GM19351 (cell line): ENCODE measurements around the gene ZSCAN23.
"Not testable (repeated sequence)": the region's sequence is repeated elsewhere in the genome, so short reads cannot be mapped to it uniquely, and the experiment has no call there.

Experiments used
- ATAC-seq: cut with Tn5 transposase; IDR thresholded peaks from one replicate; pipeline ENCODE4 v1.9.1; 2021; ENCODE audit warnings: mild to moderate bottlenecking, moderate library complexity; ENCODE audit not compliant: unreplicated experiment

The ZSCAN23 gene

DNA sequence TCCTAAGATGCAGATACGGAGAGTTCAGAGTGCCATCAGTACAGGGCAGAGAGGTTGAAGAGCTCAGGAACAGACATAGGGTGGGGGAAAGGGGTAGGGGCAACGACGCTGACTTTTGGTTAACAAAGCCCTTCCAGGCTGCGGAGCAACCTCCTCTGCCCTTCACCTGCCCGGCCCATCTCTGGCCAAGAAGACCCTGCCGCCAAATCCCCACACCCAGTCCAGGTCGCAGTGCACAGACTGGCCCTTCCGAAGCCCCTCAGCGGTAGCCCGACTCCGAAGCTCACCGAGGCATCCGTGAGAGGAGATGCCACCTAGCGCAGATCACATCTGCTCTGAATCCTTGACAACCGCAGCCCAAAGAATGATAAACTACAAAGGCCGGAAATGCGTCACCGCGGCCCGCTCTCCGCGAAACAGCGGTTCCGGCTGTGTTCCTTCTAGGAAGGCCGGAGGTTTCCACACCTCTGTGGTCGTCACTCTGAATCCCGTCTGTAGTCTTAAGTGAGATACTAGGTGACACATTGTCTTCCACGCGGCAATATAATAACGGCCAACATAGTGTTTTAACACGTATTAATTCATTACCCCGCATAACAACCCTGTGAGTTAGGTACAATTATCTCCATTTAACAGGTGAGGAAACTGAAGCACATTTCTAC, at the start of gene ZSCAN23:
Gene ZSCAN23, minus strand, starts transcription at position 380 of the 662 bp plus-strand sequence. CDS start 7,225 bp downstream, outside the sequence.
- peak; percentile 93 for ATAC-seq

DNA sequence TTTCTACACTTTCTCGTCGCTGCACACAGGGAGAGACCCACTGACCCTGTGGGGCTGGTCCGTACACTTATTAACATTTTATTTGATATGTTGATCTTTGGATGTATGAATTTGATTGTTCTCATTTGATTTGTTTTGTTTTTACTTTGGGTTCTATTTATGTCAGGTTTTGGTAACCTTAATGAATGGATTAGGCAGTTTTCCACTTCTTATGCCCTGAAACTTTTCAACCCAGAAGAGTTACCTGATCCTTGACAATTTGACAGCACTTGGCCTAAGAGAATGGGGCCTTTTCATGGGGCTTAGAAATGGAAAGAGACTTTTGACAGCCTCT, 48.7 kb upstream of the ZSCAN23 start:
- no peak for ATAC-seq

DNA sequence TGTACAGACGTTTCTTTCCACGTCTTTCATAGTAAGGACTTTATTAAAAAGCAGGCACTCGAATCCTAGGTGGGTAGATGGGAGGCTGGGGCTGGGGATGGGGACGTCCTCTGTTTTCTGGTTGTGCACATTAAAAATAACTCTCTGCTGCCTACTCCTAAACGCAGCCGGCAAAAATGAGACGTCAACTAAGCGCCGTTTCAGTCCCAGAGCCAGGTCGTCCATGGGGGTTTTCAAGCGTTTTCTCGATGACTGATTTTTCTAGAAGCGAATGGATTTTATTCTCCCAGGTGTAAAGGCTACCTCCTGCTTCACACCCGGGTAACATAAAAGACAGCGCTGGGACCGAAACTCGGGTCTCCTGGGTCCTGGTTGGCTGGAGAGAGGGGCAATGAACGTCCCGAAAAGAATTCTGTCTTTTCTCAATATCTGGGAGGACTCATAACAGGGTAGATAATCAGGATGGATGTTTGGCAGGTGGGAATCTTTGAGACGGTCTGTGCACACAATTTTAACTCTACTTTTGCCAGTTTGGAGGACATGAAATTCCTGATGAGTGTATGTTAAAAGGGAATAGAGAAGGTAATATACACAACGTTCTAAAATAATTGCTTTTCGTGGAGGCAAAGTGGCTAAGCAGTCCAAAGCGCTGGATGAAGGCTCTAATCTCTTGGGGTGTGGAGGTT, 47.1 kb upstream of the ZSCAN23 start:
- ATAC-seq: peak; percentile 16

DNA sequence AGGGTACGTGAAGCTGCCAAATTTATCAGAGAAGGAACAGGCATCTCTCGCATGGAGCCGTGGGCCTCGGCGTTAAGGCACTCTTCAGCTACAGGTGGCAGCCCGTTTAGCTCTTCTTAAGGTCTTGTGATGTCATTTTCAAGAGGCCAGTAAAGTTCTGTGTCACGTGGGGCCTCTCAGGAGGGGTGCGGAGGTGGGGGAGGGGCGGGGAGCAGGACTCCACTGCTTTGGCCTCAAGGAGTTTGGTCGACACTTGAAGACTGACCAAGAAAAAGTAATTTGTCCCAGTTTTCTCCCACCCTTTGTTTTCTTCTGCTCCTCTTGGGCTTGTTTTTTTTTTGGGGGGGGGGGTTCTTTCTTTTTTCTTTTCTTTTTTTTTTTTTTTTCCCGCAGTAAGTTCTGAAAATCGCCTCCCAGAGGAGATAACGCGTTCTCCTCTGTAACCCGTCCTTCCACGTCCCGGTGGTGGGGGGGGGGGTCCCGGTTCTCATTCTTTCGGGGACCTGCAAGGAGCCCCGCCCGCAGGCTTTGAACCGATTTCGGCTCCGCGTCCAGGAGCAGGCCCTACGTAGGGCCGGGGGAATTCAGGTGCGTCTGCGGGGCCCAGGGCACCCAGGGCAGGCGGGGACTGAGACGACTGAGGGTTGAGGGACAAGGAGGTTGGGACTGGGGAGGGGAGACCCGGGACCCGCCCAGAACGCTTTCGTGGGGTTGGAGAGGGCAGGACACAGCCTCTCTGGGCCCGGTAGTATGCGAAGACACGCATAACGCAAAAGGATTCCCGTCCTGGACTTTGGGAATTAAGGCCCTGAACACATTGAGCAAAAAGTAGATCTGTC, 46.3 kb upstream of the ZSCAN23 start:
- peak; percentile 79 for ATAC-seq

DNA sequence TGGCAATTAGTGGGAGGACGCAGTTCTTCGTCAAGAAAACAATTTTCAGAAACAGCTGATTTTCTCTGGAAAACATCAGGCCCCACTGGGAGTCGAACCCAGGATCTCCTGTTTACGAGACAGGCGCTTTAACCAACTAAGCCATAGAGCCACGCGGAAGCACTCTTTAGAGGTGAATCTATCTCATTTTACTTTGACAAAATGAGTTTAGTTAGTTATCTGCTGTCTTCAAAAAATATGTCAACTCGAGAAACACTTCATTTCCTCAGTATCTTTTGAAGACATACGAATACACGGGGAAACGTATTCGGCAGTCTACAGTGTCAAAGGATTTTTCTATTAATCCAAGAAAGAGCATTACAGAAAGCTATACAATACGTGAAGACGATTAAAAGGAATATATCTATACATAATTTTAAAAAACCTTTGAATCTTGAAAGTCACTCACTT, 45.6 kb upstream of the ZSCAN23 start:
- ATAC-seq: no peak

DNA sequence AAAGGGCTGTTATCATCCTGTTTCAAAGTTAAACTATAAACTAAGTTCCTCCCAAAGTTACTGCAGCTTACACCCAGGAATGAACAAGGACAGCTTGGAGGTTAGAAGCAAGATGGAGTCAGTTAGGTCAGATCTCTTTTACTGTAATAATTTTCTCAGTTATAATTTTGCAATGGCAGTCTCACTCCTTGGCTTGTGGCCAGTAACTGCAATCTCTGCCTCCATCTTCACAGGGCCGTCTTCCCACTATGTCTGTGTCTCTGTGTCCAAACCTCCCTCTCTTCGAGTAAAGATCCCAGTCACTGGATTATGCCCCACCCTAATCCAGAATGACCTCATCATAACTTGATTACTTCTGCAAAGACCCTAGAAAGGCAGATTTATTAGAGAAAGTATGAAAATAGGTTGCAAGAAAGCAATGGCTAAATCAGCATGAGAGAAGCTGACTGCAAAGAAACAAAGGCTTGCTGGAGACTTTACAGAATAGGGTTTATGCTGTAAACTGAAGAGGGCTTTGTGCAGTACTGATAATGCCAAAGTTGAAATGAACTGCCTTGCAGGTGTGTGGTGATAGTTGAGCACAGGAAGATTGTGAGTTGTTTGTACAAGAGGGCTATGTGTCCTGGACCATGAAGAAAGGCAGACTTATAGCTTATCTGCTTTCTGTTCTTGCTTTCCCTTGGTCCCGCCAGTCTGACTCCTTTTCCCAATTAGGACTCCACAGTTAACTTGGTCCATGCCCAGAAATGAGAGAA, 43.9 kb upstream of the ZSCAN23 start:
- ATAC-seq: no peak

DNA sequence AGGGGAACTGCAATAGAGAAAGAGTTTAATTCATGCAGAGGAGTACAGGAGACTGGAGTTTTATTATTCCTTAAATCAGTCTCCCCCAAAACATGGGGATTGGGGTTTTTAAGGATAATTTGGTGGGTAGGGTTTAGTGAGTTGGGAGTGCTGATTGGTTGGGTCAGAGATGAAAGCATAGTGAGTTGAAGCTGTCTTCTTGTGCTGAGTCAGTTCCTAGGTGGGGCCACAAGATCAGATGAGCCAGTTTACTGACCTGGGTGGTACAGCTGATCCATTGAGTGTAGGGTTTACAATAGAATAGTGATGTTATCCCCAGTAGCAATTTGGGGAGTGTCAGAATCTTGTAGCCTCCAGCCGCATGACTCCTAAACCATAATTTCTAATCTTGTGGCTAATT, 43.2 kb upstream of the ZSCAN23 start:
- ATAC-seq: no peak

DNA sequence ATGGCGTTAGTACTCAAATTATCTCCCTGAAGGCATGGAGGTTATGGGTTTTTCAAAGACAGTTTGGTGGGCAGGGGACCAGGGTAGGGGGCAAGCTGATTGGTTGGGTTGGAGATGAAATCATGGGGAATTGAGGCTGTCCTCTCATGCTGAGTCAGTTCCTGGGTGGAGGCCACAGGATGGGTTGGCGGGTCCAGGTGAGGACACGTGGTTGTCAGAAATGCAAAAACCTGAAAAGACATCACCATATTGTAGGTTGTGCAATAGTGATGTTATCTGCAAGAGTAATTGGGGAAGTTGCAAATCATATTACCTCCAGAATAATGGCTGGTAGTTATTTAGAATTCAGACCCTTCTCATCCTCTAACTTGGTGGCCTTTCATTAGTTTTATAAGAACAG, 42.2 kb upstream of the ZSCAN23 start:
- ATAC-seq: no peak

DNA sequence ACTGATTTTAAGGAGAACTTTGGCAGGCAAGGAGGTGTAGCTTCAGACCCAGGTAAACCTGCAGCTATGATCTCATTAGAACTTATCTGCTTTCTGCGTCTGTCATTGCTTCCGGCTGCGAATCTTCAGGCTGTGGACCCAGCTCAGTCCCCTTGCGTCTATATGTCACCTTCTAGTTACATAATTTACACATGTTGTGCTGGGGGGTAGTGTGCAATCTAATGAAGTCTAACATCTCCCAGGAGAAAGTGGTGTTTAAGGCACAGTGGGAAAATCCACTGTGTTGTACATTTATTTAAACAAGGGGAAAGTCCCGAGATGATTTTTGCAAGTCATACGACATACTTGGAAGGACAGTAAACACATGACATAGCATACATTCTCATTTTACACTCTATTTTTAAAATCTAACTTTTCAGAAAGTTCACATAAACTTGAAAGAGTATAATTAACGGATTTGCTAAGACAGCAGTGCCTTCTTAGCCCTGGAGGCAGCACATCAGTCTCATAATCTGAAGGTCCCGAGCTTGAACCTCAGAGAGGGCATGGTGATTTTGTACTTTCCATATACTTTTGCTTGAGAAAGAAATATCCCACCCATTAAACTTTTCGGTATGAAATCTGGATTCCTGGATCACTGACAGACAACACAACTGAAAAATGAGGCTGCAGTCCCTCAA, 37.1 kb upstream of the ZSCAN23 start:
- ATAC-seq: no peak

DNA sequence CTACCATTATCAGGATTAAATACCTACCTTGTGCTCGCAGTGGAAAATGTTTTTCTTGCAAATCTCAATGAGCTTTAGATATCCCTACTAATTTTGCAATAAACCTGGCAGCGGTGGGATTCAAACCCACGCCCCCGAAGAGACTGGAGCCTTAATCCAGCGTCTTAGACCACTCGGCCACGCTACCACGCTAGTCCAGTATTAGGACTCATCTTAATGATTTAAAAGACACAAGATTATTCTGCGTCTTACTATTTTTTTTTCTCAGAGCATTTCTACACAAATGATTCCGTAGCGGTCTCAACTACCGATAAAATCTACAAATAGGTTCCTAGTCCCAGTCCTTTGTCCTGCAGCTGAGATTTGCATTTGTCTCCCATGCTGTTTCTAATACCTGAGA, 35.2 kb upstream of the ZSCAN23 start:
- no peak for ATAC-seq

DNA sequence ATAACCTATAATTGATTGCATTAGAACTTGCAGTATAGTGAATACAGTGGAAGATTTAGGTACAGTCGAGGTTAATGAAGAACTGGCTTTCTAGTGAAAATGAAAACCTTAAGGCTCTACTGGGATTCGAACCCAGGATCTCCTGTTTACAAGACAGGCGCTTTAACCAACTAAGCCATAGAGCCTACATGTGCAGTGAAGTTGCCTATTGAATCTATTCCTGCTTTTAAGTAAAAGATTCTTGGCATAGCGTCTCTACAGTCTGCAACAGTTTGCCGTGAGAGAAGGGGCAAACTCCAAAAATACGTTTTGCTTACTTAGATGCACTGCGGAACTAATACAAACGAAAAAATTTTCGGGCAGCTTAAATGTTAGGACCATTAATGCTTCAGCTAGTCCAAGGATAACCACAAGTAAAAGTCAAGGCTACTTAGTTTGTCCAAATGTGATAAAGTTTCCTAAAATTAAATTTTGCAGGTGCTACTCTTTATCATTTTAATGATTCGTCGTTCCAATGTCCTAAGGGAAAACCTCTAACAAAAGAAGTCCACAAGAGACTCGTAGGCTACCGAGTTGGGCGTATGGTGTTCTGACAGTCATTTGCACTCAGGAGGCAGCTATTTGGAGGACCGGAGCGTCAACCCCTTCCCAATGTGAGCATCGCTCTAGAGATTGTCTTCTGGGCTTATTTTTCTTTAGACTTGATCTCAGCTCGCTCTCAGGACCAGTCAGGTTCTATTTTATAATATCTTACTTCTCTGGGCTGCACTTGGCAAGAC, 31.3 kb upstream of the ZSCAN23 start:
- peak; percentile 60 for ATAC-seq

DNA sequence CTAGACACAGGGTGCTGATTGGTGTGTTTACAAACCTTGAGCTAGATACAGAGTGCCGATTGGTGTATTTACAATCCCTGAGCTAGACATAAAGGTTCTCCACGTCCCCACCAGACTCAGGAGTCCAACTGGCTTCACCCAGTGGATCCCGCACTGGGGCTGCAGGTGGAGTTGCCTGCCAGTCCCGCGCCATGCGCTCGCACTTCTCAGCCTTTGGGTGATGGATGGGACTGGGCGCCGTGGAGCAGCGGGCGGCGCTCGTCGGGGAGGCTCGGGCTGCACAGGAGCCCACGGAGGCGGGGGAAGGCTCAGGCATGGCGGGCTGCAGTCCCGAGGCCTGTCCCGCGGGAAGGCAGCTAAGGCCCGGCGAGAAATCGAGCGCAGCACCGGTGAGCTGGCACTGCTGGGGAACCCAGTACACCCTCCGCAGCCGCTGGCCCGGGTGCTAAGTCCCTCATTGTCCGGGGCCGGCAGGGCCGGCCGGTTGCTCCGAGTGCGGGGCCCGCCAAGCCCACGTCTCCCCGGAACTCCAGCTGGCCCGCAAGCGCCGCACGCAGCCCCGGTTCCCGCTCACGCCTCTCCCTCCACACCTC, 26.0 kb upstream of the ZSCAN23 start:
- not testable (repeated sequence) for ATAC-seq

DNA sequence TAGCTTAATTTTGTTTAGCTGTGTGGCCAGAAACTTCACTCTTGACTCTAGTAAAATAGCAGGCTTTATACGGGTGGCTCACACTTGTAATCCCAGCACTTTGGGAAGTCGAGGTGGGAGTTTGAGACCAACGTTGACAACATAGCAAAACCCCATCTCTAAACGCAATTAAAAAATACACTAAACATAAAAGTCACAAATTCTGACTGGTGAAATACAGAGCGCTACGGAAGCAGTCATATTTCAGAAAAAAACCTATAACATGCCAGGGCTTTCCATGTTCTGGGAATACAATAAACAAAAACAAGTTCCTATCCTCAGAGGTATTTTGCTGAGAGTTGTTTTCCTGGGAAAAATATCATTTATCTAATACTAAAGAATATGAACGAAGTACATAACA, 24.8 kb upstream of the ZSCAN23 start:
- no peak for ATAC-seq

DNA sequence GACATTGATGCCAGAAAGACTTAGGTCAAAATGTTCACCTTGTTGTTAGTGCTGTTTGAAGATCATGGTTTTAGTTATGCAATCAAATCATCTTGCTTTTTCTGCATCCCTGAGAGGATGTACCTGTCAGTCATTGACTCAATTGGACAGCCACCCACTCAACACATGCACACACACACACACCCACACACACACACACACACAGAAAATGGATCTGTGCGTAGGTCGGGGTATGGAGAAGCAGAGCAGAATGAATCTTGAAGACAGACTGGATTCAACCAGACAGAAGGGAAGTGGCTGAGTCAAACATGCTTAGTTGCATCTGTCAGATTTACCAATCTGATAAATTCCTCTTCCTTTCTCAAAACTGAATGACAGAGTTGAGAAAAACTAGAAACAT, 19.1 kb upstream of the ZSCAN23 start:
- no peak for ATAC-seq

DNA sequence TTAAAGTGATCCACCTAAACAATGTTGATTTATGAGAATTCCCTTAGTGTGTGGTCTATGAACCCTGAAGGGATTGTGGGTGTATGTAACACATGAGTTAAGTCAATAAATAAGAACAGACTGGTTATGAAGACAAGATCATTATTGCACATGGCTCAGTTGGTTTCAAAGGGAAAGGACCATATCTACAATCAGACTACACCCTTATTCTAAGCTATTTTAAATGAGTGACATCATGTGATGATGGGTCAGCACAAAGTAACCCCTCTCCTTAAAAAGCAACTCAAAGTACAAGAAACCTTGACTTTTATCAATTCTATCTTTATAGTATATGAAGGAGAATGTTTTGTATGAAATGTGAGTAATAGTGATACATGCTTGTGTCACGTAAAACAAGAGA, 15.3 kb upstream of the ZSCAN23 start:
- ATAC-seq: no peak

DNA sequence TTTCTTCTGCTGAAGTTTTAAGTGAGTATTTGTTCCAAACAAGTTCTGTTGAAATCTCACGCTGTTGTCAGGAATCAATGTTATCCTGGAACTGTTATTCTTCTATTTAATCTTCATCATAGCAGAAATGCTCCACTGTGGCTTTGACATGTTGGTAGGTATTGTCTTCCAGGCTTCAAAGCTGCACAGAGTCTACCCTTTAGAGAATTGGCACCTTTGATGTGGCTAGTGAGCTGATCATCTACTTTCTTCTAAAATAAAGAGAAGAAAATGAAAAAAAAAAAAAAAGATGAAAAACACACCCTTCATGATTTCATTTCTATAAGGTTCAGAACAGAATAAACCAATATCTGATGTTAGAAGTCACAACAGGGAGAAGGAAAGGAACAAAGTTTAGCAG, 5.8 kb upstream of the ZSCAN23 start:
- no peak for ATAC-seq

DNA sequence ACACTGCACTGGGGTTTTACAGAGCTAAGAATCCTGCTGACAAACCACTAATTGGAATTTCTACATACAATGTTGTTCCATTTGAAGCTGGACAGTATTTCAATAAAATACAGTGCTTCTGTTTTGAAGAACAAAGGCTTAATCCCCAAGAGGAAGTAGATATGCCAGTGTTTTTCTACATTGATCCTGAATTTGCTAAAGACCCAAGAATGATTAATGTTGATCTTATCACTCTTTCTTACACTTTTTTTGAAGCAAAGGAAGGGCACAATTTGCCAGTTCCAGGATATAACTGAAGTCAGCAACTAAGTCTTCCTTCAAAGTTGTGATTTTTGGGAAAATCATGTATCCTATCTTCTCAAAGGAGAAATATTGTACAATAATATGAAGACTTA, 4.2 kb upstream of the ZSCAN23 start:
- ATAC-seq: not testable (repeated sequence)

DNA sequence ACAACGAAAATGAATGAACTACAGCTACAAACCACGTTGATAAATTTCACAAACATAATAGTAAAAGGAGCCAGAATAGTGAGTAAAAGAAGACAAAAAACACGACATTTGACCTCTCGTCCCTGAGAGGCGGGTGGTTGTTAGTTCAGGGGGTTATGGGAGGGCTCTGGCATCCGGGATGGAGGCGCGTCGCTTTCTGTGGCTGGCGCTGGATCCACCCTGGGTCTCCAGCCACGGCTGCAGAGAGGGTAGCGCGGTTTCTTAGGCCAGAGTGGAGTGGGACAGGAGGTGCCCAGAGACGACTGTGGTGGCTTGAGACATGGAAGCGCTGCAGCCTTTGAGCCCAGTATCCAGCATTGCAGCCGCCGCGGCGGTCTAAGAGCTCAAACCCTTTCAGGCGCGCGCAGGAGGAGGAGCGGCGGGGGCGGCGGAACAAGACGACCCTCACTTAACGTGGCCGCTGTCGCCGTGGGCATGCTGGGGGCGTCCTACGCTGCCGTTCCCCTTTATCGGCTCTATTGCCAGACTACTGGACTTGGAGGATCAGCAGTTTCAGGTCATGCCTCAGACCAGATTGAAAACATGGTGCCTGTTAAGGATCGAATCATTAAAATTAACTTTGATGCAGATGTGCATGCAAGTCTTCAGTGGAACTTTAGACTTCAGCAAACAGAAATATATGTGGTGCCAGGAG, 3.7 kb upstream of the ZSCAN23 start:
- ATAC-seq: no peak

DNA sequence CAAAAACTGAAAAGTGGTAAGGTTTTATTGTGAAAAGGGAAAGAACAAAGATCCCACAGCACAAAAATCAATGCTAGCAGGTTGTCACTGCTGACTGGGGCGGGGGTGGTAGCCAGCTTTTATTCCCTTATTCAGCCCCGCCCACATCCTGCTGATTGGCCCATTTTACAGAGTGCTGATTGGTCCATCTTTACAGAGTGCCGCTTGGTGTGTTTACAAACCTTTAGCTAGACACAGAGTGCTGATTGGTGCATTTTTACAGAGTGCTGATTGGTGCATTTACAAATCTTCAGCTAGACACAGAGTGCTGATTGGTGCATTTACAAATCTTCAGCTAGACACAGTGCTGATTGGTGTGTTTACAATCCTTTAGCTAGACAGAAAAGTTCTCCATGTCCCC, 1.5 kb upstream of the ZSCAN23 start:
- ATAC-seq: not testable (repeated sequence)
